HepG2 (cell line): Measurements from ENCODE around the gene ZNRF3. TPM values are rescaled to one million over a fixed set of nuclear protein-coding genes. Genes with fewer than 3 reads are reported as not detected.
A peak's percentile ranks its signal among the peaks of the same experiment; 100 is the strongest.

Experiments
- ATF1 ChIP-seq: IDR thresholded peaks from 2 replicates; pipeline ENCODE4 v1.6.1; 2016; ENCODE audit warnings: mild to moderate bottlenecking, control low read depth
- HMGXB3 ChIP-seq: sonication (generic); formaldehyde crosslinking; IDR thresholded peaks from 2 replicates; pipeline ENCODE4 v1.4.0; 2020; ENCODE audit warnings: missing genetic modification reagents, borderline replicate concordance
- HNF4A ChIP-seq: sonication (generic); formaldehyde crosslinking; IDR thresholded peaks from 2 replicates; pipeline ENCODE4 v1.4.0; 2020; ENCODE audit warnings: missing genetic modification reagents
- HNRNPH1 ChIP-seq: fragments of 200-400 bp; formaldehyde crosslinking; optimal IDR thresholded peaks from 2 replicates; pipeline ENCODE3; 2017; ENCODE audit warnings: mild to moderate bottlenecking, low read depth, low read length
- HNRNPL ChIP-seq: fragments of 200-400 bp; formaldehyde crosslinking; IDR thresholded peaks from 2 replicates; pipeline ENCODE4 v1.6.1; 2017; ENCODE audit warnings: mild to moderate bottlenecking, low read depth, low read length
- ISL2 ChIP-seq: sonication (generic); formaldehyde crosslinking; IDR thresholded peaks from 2 replicates; pipeline ENCODE4 v1.5.0; 2020; ENCODE audit warnings: missing genetic modification reagents
- KLF15 ChIP-seq: sonication (generic); formaldehyde crosslinking; IDR thresholded peaks from 2 replicates; pipeline ENCODE4 v1.8.1; 2023; ENCODE audit warnings: borderline replicate concordance, mild to moderate bottlenecking, inconsistent platforms, missing genetic modification reagents, mixed read lengths
- KLF16 ChIP-seq, 2 experiments: sonication (generic) in 1 of 2; formaldehyde crosslinking in 1 of 2; IDR thresholded peaks; 2 replicates each; pipeline versions ENCODE4 v1.6.1 to v1.8.0; 2016 to 2023; ENCODE audit warnings: missing genetic modification reagents in 2 of 2, missing compliant biosample characterization in 1 of 2
- MAFK ChIP-seq, 2 experiments: IDR thresholded peaks in 1 of 2; conservative IDR thresholded peaks in 1 of 2; 2 replicates each; pipeline ENCODE4 v1.6.1; 2011; ENCODE audit warnings: improper control_type of control experiment in 2 of 2, low read length in 2 of 2
- NR0B2 ChIP-seq: sonication (generic); formaldehyde crosslinking; IDR thresholded peaks from 2 replicates; pipeline ENCODE4 v1.4.0; 2020; ENCODE audit warnings: mild to moderate bottlenecking, missing genetic modification reagents
- PAX8 ChIP-seq: sonication (generic); formaldehyde crosslinking; IDR thresholded peaks from 2 replicates; pipeline ENCODE4 v1.8.0; 2022; ENCODE audit warnings: mild to moderate bottlenecking, missing genetic modification reagents, borderline replicate concordance
- PTBP1 ChIP-seq: fragments of 200-400 bp; formaldehyde crosslinking; IDR thresholded peaks from 2 replicates; pipeline ENCODE4 v1.6.1; 2018; ENCODE audit warnings: low read length, low read depth; ENCODE audit not compliant: poor library complexity, severe bottlenecking
- RAD51 ChIP-seq: fragments of 450-650 bp; IDR thresholded peaks from 2 replicates; pipeline ENCODE4 v1.6.1; 2016; ENCODE audit warnings: borderline replicate concordance
- RBFOX2 ChIP-seq: fragments of 200-400 bp; formaldehyde crosslinking; IDR thresholded peaks from 2 replicates; pipeline ENCODE4 v1.6.1; 2017; ENCODE audit warnings: low read depth, mild to moderate bottlenecking, low read length
- THYN1 ChIP-seq: sonication (generic); formaldehyde crosslinking; IDR thresholded peaks from 2 replicates; pipeline ENCODE4 v1.8.1; 2023; ENCODE audit warnings: low read depth, mild to moderate bottlenecking, moderate library complexity, missing genetic modification reagents, borderline replicate concordance
- TOE1 ChIP-seq: sonication (generic); formaldehyde crosslinking; IDR thresholded peaks from 2 replicates; pipeline ENCODE4 v1.4.0; 2020; ENCODE audit warnings: mild to moderate bottlenecking, missing genetic modification reagents
- YEATS2 ChIP-seq: sonication (generic); formaldehyde crosslinking; IDR thresholded peaks from 2 replicates; pipeline ENCODE4 v1.4.0; 2020; ENCODE audit warnings: missing genetic modification reagents, borderline replicate concordance
- YEATS4 ChIP-seq: sonication (generic); formaldehyde crosslinking; IDR thresholded peaks from 2 replicates; pipeline ENCODE4 v1.4.0; 2020; ENCODE audit warnings: missing genetic modification reagents, borderline replicate concordance
- ZBTB42 ChIP-seq: sonication (generic); formaldehyde crosslinking; IDR thresholded peaks from 2 replicates; pipeline ENCODE4 v1.5.0; 2020; ENCODE audit warnings: mild to moderate bottlenecking, missing genetic modification reagents
- ZMYM3 ChIP-seq: sonication (generic); formaldehyde crosslinking; IDR thresholded peaks from 2 replicates; pipeline ENCODE4 v1.5.1; 2020; ENCODE audit warnings: mild to moderate bottlenecking, missing genetic modification reagents
- ZNF367 ChIP-seq: sonication (generic); formaldehyde crosslinking; IDR thresholded peaks from 2 replicates; pipeline ENCODE4 v1.4.0; 2020; ENCODE audit warnings: missing genetic modification reagents, borderline replicate concordance
- ZNF44 ChIP-seq: sonication (generic); formaldehyde crosslinking; IDR thresholded peaks from 2 replicates; pipeline ENCODE4 v1.5.1; 2020; ENCODE audit warnings: mild to moderate bottlenecking, missing genetic modification reagents
- ZNF556 ChIP-seq: sonication (generic); formaldehyde crosslinking; IDR thresholded peaks from 2 replicates; pipeline ENCODE4 v1.4.0; 2020; ENCODE audit warnings: mild to moderate bottlenecking, missing genetic modification reagents, borderline replicate concordance
- polyA plus RNA-seq, 8 experiments: library from polyadenylated mRNA; depleted of rRNA in 3 of 8; stranded (reverse) in 7 of 8; unstranded in 1 of 8; fragments of >200 nt; fragmentation: Illumina TruSeq in 4 of 8; extraction: Trizol in 4 of 8; gene quantifications; 2 replicates each; pipeline versions ENCODE4 v1.2.1 to v1.2.3, GENCODE V29; 2011 to 2016; ENCODE audit warnings: low read depth in 4 of 8, missing spikeins in 1 of 8, mixed read lengths in 1 of 8; ENCODE audit not compliant: insufficient read depth in 1 of 8
- total RNA-seq, 5 experiments: library from RNA; depleted of rRNA; stranded (reverse); fragments of >200 nt; fragmentation: Illumina TruSeq; extraction: Trizol; gene quantifications; 2 replicates each; pipeline ENCODE4 v1.2.3, GENCODE V29; 2016; ENCODE audit warnings: low read depth in 1 of 5
- TF ChIP-seq, protein P1 (sequence below): sonication (generic); formaldehyde crosslinking; IDR thresholded peaks from 2 replicates; pipeline ENCODE4 v1.4.0; 2020; ENCODE audit warnings: mild to moderate bottlenecking, missing genetic modification reagents

The ZNRF3 gene
- total and polyA plus RNA-seq, 2 of the 13 experiments (the other 11 are each of a cell fraction or from before 2014, with no cell fraction given) = 20.3 to 36.7 TPM

DNA sequence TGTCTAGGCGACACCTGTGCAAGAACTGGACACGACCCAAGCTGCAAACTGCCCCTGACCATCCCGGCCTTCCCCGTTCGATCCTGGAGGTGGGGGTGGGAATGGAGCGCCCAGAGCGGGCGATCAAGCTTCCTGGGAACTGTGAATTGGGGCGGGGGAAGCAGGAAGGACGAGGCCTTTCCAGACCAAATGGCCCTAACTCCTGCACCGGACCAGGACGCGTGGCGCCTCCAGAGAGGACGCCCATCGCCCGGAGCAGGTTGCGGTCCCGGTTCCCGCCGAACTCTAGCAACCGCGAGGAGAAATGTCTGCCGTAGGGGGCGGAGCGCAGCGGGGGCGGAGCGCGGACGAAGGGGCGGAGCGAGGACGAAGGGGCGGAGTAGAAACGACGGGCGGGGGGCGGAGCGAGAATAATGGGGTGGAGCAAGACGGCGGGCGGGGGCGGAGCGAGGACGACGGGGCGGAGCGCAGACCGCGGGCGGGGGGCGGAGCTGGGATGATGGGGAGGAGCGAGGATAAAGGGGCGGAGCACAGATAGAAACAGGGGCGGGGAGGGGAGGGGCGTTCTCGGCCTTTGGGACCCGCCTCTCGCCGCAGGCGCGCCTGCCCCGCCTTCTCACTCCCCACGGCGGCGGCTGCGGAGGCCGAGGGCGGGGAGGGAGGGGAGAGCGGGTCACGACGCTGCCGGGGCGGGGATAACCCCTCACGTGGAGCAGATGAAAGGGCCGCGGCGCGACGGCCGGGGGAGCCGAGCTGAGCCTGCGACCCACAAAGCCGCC, at the start of gene ZNRF3 (continued):
- TF ChIP-seq HMGXB3 (CRISPR knock-in tag) (no peak), KLF15 (CRISPR knock-in tag) (no peak), NR0B2 (CRISPR knock-in tag) (peak; percentile 83; the same call in 1 of the 2 replicates), PAX8 (no peak; the same call in 1 of the 2 replicates), ZNF44 (CRISPR knock-in tag) (peak; percentile 83; the same call in 1 of the 2 replicates), ZMYM3 (no peak), TOE1 (no peak), HNF4A (no peak), ISL2 (peak; percentile 77), ZNF556 (no peak; the same call in none of the 2 replicates), ZBTB42 (no peak), YEATS4 (CRISPR knock-in tag) (peak; percentile 62; the same call in 1 of the 2 replicates), ZNF367 (CRISPR knock-in tag) (no peak; the same call in 1 of the 2 replicates), HNRNPH1 (no peak), ATF1 (CRISPR knock-in tag) (no peak), THYN1 (CRISPR knock-in tag) (no peak), RBFOX2 (peak; percentile 84), HNRNPL (no peak), KLF16 (CRISPR knock-in tag; IDR thresholded peaks at IDR 0.05) (peak in 1 of 2 experiments; percentile 54; a peak in 1 of 4 replicates), PTBP1 (no peak), YEATS2 (no peak), MAFK (conservative IDR thresholded peaks at IDR 0.05 in 1 of 2, IDR thresholded peaks at IDR 0.05 in 1 of 2; ENCODE audit: low read length in 2 of 2) (no peak), RAD51 (no peak)
- TF ChIP-seq, protein P1, sequence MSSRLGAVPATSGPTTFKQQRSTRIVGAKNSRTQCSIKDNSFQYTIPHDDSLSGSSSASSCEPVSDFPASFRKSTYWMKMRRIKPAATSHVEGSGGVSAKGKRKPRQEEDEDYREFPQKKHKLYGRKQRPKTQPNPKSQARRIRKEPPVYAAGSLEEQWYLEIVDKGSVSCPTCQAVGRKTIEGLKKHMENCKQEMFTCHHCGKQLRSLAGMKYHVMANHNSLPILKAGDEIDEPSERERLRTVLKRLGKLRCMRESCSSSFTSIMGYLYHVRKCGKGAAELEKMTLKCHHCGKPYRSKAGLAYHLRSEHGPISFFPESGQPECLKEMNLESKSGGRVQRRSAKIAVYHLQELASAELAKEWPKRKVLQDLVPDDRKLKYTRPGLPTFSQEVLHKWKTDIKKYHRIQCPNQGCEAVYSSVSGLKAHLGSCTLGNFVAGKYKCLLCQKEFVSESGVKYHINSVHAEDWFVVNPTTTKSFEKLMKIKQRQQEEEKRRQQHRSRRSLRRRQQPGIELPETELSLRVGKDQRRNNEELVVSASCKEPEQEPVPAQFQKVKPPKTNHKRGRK (CRISPR knock-in tag) = no peak
